ENCODE data around the gene ACP1.

- TF ChIP-seq POLR2A (IDR thresholded peaks at IDR 0.05; ENCODE audit: low read depth) (no peak), CTCF (IDR thresholded peaks at IDR 0.05) (no peak), EP300 (IDR thresholded peaks at IDR 0.05) (no peak)
Measured at GRCh38 chr2:284896-285492, 20.2 kb downstream of the ACP1 start.

All from esophagus muscularis mucosa (tissue), 4 donors.